Endothelial cell of umbilical vein (primary cell): ENCODE measurements around the gene RBM20.

ENCODE experiments used
- CTCF ChIP-seq, 2 donors: IDR thresholded peaks; 1 replicate in 1 of 2; 2 replicates in 1 of 2; pipeline ENCODE4 v1.5.1; 2011; ENCODE audit warnings: low read length in 2 of 2, mild to moderate bottlenecking in 2 of 2, moderate library complexity in 2 of 2, control low read depth in 1 of 2, inconsistent platforms in 1 of 2, low read depth in 1 of 2; ENCODE audit not compliant: insufficient read depth in 1 of 2; ENCODE audit errors: extremely low read depth in 1 of 2
- EZH2 ChIP-seq: IDR thresholded peaks from 2 replicates; pipeline ENCODE4 v1.6.1; 2012; ENCODE audit warnings: borderline replicate concordance, low read depth, mild to moderate bottlenecking, moderate library complexity, low read length, inconsistent platforms; ENCODE audit not compliant: severe bottlenecking
- GATA2 ChIP-seq: IDR thresholded peaks from 2 replicates; pipeline ENCODE4 v1.7.0; 2011; ENCODE audit warnings: low read depth, mild to moderate bottlenecking, moderate library complexity, mixed read lengths, low read length; ENCODE audit not compliant: insufficient read length, insufficient read depth
- JUN ChIP-seq: IDR thresholded peaks from 2 replicates; pipeline ENCODE4 v1.6.1; 2011; ENCODE audit warnings: borderline replicate concordance, low read depth; ENCODE audit not compliant: insufficient read length, insufficient read depth
- MAX ChIP-seq: IDR thresholded peaks from 2 replicates; pipeline ENCODE4 v1.6.1; 2011; ENCODE audit not compliant: insufficient read depth, insufficient read length
- MYC ChIP-seq: IDR thresholded peaks from one replicate; pipeline ENCODE4 v1.6.1; 2011; ENCODE audit warnings: mild to moderate bottlenecking, low read depth, low read length
- POLR2A ChIP-seq: IDR thresholded peaks from 2 replicates; pipeline ENCODE4 v1.6.1; 2012; ENCODE audit warnings: low read depth, mild to moderate bottlenecking, control low read depth, low read length
- POLR2AphosphoS5 ChIP-seq: IDR thresholded peaks from 2 replicates; pipeline ENCODE4 v1.6.1; 2012; ENCODE audit warnings: low read depth, mild to moderate bottlenecking, control low read depth, low read length, moderate library complexity; ENCODE audit not compliant: insufficient read depth

- no peak for TF ChIP-seq CTCF (IDR thresholded peaks at IDR 0.05; ENCODE audit: extremely low read depth in 1 of 2, insufficient read depth in 1 of 2, low read depth in 1 of 2, low read length in 2 of 2)
- TF ChIP-seq POLR2AphosphoS5 = no peak
- TF ChIP-seq POLR2A = no peak
- no peak for TF ChIP-seq GATA2
- no peak for TF ChIP-seq MYC
- no peak for TF ChIP-seq MAX
- no peak for TF ChIP-seq JUN
- no peak for TF ChIP-seq EZH2
These were observed 181.4 kb downstream of the RBM20 start for GRCh38 chr10:110825508-110825907.
